GM12891 (cell line): ENCODE measurements around the gene KRT2. TPM values are rescaled to one million over a fixed set of nuclear protein-coding genes. Genes with fewer than 3 reads are reported as not detected.

ENCODE experiments used
- DNase-seq: peaks from one replicate; pipeline ENCODE4 v3.0.0; 2011; ENCODE audit warnings: low spot score; ENCODE audit not compliant: insufficient read length
- FAIRE-seq: peaks from 2 replicates; lab custom pipeline; 2011; peaks lifted over from hg19 to GRCh38; lab: Jason Lieb, UNC
- PAX5 ChIP-seq: IDR thresholded peaks from 2 replicates; pipeline ENCODE4 v1.6.1; 2011; ENCODE audit warnings: low read length, moderate library complexity, mild to moderate bottlenecking; ENCODE audit not compliant: insufficient read depth, severe bottlenecking
- POLR2A ChIP-seq: IDR thresholded peaks from 2 replicates; pipeline ENCODE4 v1.6.1; 2011; ENCODE audit warnings: low read depth, low read length, control low read depth
- POLR2AphosphoS5 ChIP-seq: IDR thresholded peaks from 2 replicates; pipeline ENCODE4 v1.6.1; 2011; ENCODE audit warnings: low read depth, low read length, control low read depth
- POU2F2 ChIP-seq: IDR thresholded peaks from 2 replicates; pipeline ENCODE4 v1.6.1; 2011; ENCODE audit warnings: low read depth, mild to moderate bottlenecking, control low read depth, low read length, moderate library complexity
- SPI1 ChIP-seq: IDR thresholded peaks from 2 replicates; pipeline ENCODE4 v1.6.1; 2011; ENCODE audit warnings: low read depth, low read length, control low read depth
- TAF1 ChIP-seq: IDR thresholded peaks from 2 replicates; pipeline ENCODE4 v1.6.1; 2011; ENCODE audit warnings: low read depth, low read length, control low read depth
- polyA plus RNA-seq: library from polyadenylated mRNA; unstranded; fragments of >200 nt; gene quantifications from one replicate; pipeline ENCODE4 v1.2.1, GENCODE V29; 2012; ENCODE audit warnings: low read depth, missing spikeins, inconsistent platforms; ENCODE audit not compliant: missing spikeins

The KRT2 gene
- polyA plus RNA-seq = not detected

GRCh38 chr12:52651726-52652261 lies at the start of gene KRT2:
KRT2 (minus strand) TSS chr12:52652211; CDS start chr12:52652142, 69 bp downstream.
- no peak for DNase-seq
- FAIRE-seq = no peak
- TF ChIP-seq POLR2A = no peak
- TF ChIP-seq PAX5 = no peak
- TF ChIP-seq TAF1 = no peak
- TF ChIP-seq POLR2AphosphoS5 = no peak
- no peak for TF ChIP-seq POU2F2
- no peak for TF ChIP-seq SPI1

GRCh38 chr12:52701281-52701680 lies 49.3 kb upstream of the KRT2 start:
- no peak for TF ChIP-seq PAX5
- no peak for TF ChIP-seq POLR2AphosphoS5
- TF ChIP-seq TAF1 = no peak
- TF ChIP-seq POU2F2 = no peak
- TF ChIP-seq POLR2A = no peak
- TF ChIP-seq SPI1 = no peak
- DNase-seq = no peak
- no peak for FAIRE-seq

GRCh38 chr12:52699960-52700359 lies 47.9 kb upstream of the KRT2 start:
- DNase-seq (no peak), FAIRE-seq (no peak)
- no peak for TF ChIP-seq POLR2A
- no peak for TF ChIP-seq PAX5
- TF ChIP-seq TAF1 = no peak
- TF ChIP-seq POU2F2 = no peak
- TF ChIP-seq POLR2AphosphoS5 = no peak
- TF ChIP-seq SPI1 = no peak

- no peak for DNase-seq
- FAIRE-seq = no peak
- TF ChIP-seq POU2F2 (no peak), PAX5 (no peak), POLR2A (no peak), POLR2AphosphoS5 (no peak), TAF1 (no peak), SPI1 (no peak)
Measured at GRCh38 chr12:52699373-52699772, 47.4 kb upstream of the KRT2 start.

- no peak for TF ChIP-seq POLR2AphosphoS5
- TF ChIP-seq TAF1 = no peak
- TF ChIP-seq POLR2A = no peak
- TF ChIP-seq POU2F2 = no peak
- no peak for TF ChIP-seq SPI1
- TF ChIP-seq PAX5 = no peak
- FAIRE-seq = no peak
- DNase-seq = no peak
Measured at GRCh38 chr12:52698651-52699340, 46.8 kb upstream of the KRT2 start.

- no peak for TF ChIP-seq POLR2A
- no peak for TF ChIP-seq PAX5
- no peak for TF ChIP-seq POU2F2
- no peak for TF ChIP-seq SPI1
- TF ChIP-seq TAF1 = no peak
- no peak for TF ChIP-seq POLR2AphosphoS5
- DNase-seq (no peak), FAIRE-seq (no peak)
Measured at GRCh38 chr12:52697058-52697582, 45.1 kb upstream of the KRT2 start.

- no peak for TF ChIP-seq PAX5
- TF ChIP-seq SPI1 = no peak
- no peak for TF ChIP-seq TAF1
- TF ChIP-seq POU2F2 = no peak
- TF ChIP-seq POLR2AphosphoS5 = no peak
- DNase-seq (no peak), FAIRE-seq (no peak)
Measured at GRCh38 chr12:52696588-52696987, 44.6 kb upstream of the KRT2 start.

GRCh38 chr12:52695039-52695438 lies 43.0 kb upstream of the KRT2 start:
- no peak for TF ChIP-seq POU2F2
- TF ChIP-seq PAX5 = no peak
- TF ChIP-seq POLR2AphosphoS5 = no peak
- no peak for TF ChIP-seq TAF1
- no peak for TF ChIP-seq POLR2A
- TF ChIP-seq SPI1 = no peak
- FAIRE-seq (no peak), DNase-seq (no peak)

- TF ChIP-seq POU2F2 = no peak
- no peak for TF ChIP-seq SPI1
- no peak for TF ChIP-seq POLR2AphosphoS5
- TF ChIP-seq POLR2A = no peak
- TF ChIP-seq PAX5 = no peak
- no peak for DNase-seq
- FAIRE-seq = no peak
Measured at GRCh38 chr12:52694151-52694550, 42.1 kb upstream of the KRT2 start.
